HG03045 (cell line): ENCODE measurements around the gene PMAIP1.
A peak's percentile ranks its signal among the peaks of the same experiment; 100 is the strongest.

Experiments used
- ATAC-seq: cut with Tn5 transposase; IDR thresholded peaks from one replicate; pipeline ENCODE4 v1.9.1; 2021; ENCODE audit warnings: mild to moderate bottlenecking, moderate library complexity; ENCODE audit not compliant: unreplicated experiment

The PMAIP1 gene

GRCh38 chr18:59909289-59910036 is 9.7 kb downstream of the PMAIP1 start:
- ATAC-seq: no peak

GRCh38 chr18:59910967-59911366 is 11.2 kb downstream of the PMAIP1 start:
- no peak for ATAC-seq

- no peak for ATAC-seq
Observed at GRCh38 chr18:59911600-59911999, 11.8 kb downstream of the PMAIP1 start.

GRCh38 chr18:59912007-59912550 is 12.3 kb downstream of the PMAIP1 start:
- no peak for ATAC-seq

- ATAC-seq: no peak
Observed at GRCh38 chr18:59915606-59916005, 15.8 kb downstream of the PMAIP1 start.

- no peak for ATAC-seq
Observed at GRCh38 chr18:59916746-59917145, 16.9 kb downstream of the PMAIP1 start.

GRCh38 chr18:59917422-59917821 is 17.6 kb downstream of the PMAIP1 start:
- ATAC-seq: no peak

- peak; percentile 58 for ATAC-seq
Observed at GRCh38 chr18:59918320-59918755, 18.5 kb downstream of the PMAIP1 start.

GRCh38 chr18:59918997-59919396 is 19.2 kb downstream of the PMAIP1 start:
- ATAC-seq: no peak

- peak; percentile 29 for ATAC-seq
Observed at GRCh38 chr18:59921384-59921891, 21.6 kb downstream of the PMAIP1 start.

GRCh38 chr18:59923539-59924196 is 23.9 kb downstream of the PMAIP1 start:
- peak; percentile 31 for ATAC-seq

GRCh38 chr18:59926131-59926530 is 26.3 kb downstream of the PMAIP1 start:
- ATAC-seq: no peak

GRCh38 chr18:59927246-59927825 is 27.5 kb downstream of the PMAIP1 start:
- peak; percentile 87 for ATAC-seq

- ATAC-seq: no peak
Observed at GRCh38 chr18:59928201-59928600, 28.4 kb downstream of the PMAIP1 start.

- ATAC-seq: no peak
Observed at GRCh38 chr18:59929621-59930295, 30.0 kb downstream of the PMAIP1 start.

GRCh38 chr18:59932401-59932800 is 32.6 kb downstream of the PMAIP1 start:
- no peak for ATAC-seq

GRCh38 chr18:59938676-59939075 is 38.9 kb downstream of the PMAIP1 start:
- ATAC-seq: no peak

- ATAC-seq: no peak
Observed at GRCh38 chr18:59939127-59939526, 39.3 kb downstream of the PMAIP1 start.

- no peak for ATAC-seq
Observed at GRCh38 chr18:59940068-59940467, 40.3 kb downstream of the PMAIP1 start.

- no peak for ATAC-seq
Observed at GRCh38 chr18:59941331-59941730, 41.5 kb downstream of the PMAIP1 start.

- no peak for ATAC-seq
Observed at GRCh38 chr18:59942601-59943000, 42.8 kb downstream of the PMAIP1 start.
